Left renal cortex interstitium (tissue), 4 donors: ENCODE results near the gene SUGCT. TPM values are rescaled to one million over a fixed set of nuclear protein-coding genes. Genes with fewer than 3 reads are reported as not detected.

ENCODE experiments used
- DNase-seq, 4 donors: peaks; one replicate each; pipeline ENCODE4 v3.0.0-alpha.2; 2013; ENCODE audit warnings: low read depth in 4 of 4, low spot score in 2 of 4, missing footprints in 1 of 4
- polyA plus RNA-seq, 4 donors: library from polyadenylated mRNA; unstranded; fragments of 120-200 nt; gene quantifications; one replicate each; pipeline ENCODE4 v1.2.1, GENCODE V29; 2013; ENCODE audit not compliant: insufficient read length in 4 of 4

SUGCT gene
- polyA plus RNA-seq, 4 donors = 11.4 to 16.5 (median 12.5) TPM

DNA sequence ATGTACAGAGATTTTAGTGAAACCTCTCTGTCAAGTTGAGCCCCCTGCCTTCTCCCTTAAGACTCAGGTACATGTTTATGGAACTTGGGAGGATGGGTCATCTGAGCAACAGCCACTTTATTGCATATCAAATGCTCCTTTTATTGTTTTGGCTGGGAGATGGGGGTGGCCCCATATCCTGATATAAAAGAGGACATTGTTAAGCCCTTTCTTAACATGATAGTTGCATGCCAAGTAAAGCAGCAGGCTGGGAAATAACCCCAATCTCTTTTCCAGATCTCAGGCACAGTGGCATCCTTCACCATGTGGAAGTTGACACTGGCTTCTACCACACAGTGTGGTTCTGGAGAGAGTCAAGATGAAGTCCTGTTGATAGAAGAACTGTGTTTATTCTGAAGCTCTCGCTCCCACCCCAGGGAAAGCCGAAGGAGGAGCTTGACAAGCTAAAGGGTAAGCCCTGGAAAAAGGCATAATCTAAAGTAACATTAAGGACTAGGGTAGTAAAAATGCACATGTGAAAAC lies 746.7 kb downstream of the SUGCT start:
- no peak for DNase-seq

- DNase-seq = no peak
These were observed 747.4 kb downstream of the SUGCT start for GRCh38 chr7:40882071-40882658.

- no peak for DNase-seq
These were observed 749.0 kb downstream of the SUGCT start for GRCh38 chr7:40883826-40884225.

DNA sequence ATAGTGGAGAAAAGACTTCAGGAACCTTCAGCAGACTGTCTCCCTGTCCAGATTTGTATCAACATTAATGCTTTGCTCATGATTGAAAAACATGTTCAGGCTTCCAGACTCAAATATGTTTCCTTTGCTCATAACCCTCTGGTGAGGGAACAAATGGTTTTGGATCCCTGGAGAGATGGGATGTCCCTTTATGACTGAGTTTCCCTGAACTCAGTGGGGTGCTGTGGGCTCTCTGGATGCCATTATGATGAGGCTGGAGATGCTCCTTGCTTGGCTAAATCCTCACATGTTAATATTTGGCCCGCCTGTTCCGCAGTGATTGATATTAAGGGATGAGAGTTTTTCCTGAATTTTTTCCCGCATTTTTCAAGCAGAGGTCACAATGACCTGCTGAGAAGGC lies 749.4 kb downstream of the SUGCT start:
- no peak for DNase-seq

DNA sequence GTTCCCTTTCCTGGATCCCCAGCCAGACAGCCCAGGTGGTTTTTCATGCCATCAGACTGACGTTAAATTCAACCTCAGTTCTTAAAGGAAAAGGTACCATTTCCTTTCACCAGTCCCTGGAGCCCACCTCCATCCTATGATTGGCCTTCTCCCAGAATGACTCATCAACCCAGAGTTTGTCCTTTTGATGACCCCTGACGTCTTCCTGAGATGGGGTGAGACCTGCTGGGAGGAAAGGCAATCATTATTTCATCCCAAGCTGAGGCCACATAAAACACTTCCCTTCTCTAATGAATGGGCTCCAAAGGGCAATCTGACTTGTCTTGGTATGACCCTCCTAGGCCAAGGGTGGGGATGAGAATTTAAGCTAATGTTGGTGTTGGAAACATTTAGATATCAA lies 750.7 kb downstream of the SUGCT start:
- no peak for DNase-seq

- no peak for DNase-seq
These were observed 752.3 kb downstream of the SUGCT start for GRCh38 chr7:40887099-40887498.

GRCh38 chr7:40888499-40888898 lies 753.7 kb downstream of the SUGCT start:
- DNase-seq = no peak

- DNase-seq = no peak
These were observed 754.3 kb downstream of the SUGCT start for GRCh38 chr7:40889099-40889498.

GRCh38 chr7:40889539-40889938 lies 754.7 kb downstream of the SUGCT start:
- DNase-seq = no peak

GRCh38 chr7:40890088-40890692 lies 755.4 kb downstream of the SUGCT start:
- DNase-seq = no peak

DNA sequence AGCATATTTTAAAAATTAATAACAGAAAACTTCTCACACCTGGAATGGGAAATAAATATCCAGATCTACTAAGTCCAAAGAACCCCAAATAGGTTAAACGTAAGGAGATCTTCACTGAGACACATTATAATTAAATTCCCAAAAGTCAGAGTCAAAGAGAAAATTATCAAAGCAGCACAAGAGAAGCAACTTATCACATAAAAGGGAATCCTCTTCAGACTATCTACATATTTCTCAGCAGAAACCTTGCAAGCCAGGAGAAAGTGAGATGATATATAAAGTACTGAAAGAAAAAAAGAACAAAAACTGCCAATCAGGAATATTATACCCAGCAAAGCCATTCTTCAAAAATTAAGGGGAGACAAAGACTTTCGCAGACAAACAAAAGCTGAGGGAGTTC lies 756.4 kb downstream of the SUGCT start:
- no peak for DNase-seq

GRCh38 chr7:40899151-40899550 lies 764.3 kb downstream of the SUGCT start:
- no peak for DNase-seq

- no peak for DNase-seq
These were observed 765.1 kb downstream of the SUGCT start for GRCh38 chr7:40899636-40900507.

- DNase-seq = no peak
These were observed 769.1 kb downstream of the SUGCT start for GRCh38 chr7:40903872-40904271.

DNA sequence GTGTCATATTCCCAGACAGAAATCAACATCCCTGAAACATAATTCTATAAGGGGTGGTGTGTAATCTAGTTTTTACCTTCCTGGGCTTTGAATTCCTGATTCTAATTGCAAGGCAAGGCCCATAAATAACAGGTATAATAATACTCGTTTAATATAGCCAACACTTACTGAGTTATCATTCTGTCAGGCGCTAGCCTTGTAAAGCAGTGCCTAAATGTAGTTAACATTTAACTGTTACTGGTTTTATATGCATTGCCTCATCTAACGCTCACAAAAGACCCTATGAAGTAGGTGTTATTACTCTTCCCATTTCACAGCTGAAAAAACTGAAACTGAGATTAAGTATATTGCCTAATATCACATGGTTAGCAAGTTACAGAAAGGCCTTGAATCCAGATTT lies 772.5 kb downstream of the SUGCT start:
- DNase-seq = no peak

DNA sequence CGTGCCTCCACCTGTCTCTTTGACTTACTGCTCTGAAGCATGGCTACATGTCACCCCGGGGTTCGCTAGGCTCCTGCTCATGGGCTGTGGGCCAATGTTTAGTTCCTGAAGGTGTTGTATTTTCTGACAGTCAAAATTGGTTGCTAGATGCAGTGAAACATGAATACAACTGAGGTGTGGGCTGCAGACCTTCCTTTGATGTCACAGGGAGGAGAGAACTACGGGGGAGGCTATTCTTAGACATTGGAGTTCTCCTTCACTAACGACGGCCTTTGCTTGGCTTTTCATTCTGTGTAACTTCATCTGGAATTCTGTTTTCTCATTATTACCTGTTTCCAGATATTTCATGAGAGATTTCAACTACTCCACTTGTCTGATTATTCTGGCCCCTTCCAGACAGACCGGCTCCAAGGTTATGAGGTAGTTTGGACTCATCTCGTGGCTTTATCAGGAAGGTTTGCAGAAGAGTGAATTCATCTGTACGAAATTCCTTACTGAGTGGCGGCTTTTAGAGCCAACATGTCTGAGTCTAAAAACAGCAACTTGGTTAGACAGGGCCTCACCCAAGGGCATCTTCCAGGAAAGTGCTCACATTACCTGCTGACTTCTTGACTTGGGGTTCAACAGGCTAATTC lies 774.7 kb downstream of the SUGCT start:
- peak in 1 of 4 donors; percentile 8 for DNase-seq

Other genes with a start within 250 kb of the SUGCT start
- 10 to 100 TPM; 45.6 to 83.8 (median 64.6) TPM for gene CDK13, start 184.7 kb upstream of the SUGCT start, polyA plus RNA-seq
- gene MPLKIP, start 383 bp upstream of the SUGCT start, polyA plus RNA-seq = 10 to 100 TPM; 41.9 to 53.8 (median 44.1) TPM